GM18951 (cell line): ENCODE data around the gene SCML2.
"Not testable (repeated sequence)": the region's sequence is repeated elsewhere in the genome, so short reads cannot be mapped to it uniquely, and the experiment has no call there.

Source experiments
- POLR2A ChIP-seq: IDR thresholded peaks from 4 replicates; pipeline ENCODE4 v1.6.1; 2011; ENCODE audit warnings: mild to moderate bottlenecking; ENCODE audit not compliant: insufficient read length, insufficient read depth; ENCODE audit errors: extremely low read depth
- in situ Hi-C: fragments of 300-500 bp; cut with MboI; formaldehyde crosslinking; loops from one replicate; pipeline ENCODE4 v1.12.0; 2022; ENCODE audit warnings: low sequenced_read_pairs, mixed read lengths, inconsistent platforms; ENCODE audit not compliant: unreplicated experiment

SCML2 gene

GRCh38 chrX:18354369-18355223, at the start of gene SCML2:
Gene SCML2, minus strand, starts transcription at chrX:18354688. Its CDS starts 20,617 bp downstream, at chrX:18334071.
- in situ Hi-C loops = no loop called here
- TF ChIP-seq POLR2A = no peak

GRCh38 chrX:18401848-18402213, 47.3 kb upstream of the SCML2 start:
- in situ Hi-C loops = no loop called here
- TF ChIP-seq POLR2A = no peak

- no peak for TF ChIP-seq POLR2A
- in situ Hi-C loops = loop anchor here (25.0 kb wide), 2 partner anchors 518 to 1118 kb away; partner anchors contain the start of gene MAP3K15
Measured at GRCh38 chrX:18394477-18394876, 40.0 kb upstream of the SCML2 start.

- no peak for TF ChIP-seq POLR2A
- in situ Hi-C loops = loop anchor here (25.0 kb wide), 2 partner anchors 521 to 1121 kb away; partner anchors contain the start of gene MAP3K15
Measured at GRCh38 chrX:18390941-18391538, 36.6 kb upstream of the SCML2 start.

GRCh38 chrX:18389966-18390365, 35.5 kb upstream of the SCML2 start:
- in situ Hi-C loops = loop anchor here (10.0 to 25.0 kb wide), 4 partner anchors 522 to 1122 kb away; partner anchors contain the start of gene MAP3K15
- TF ChIP-seq POLR2A = no peak

GRCh38 chrX:18377796-18378195, 23.3 kb upstream of the SCML2 start:
- TF ChIP-seq POLR2A = no peak
- in situ Hi-C loops = loop anchor here (25.0 kb wide), 2 partner anchors 535 to 1135 kb away; partner anchors contain the start of gene MAP3K15

GRCh38 chrX:18375131-18375805, 20.8 kb upstream of the SCML2 start:
- in situ Hi-C loops = loop anchor here (25.0 kb wide), 2 partner anchors 537 to 1137 kb away; partner anchors contain the start of gene MAP3K15

GRCh38 chrX:18369096-18369495, 14.6 kb upstream of the SCML2 start:
- in situ Hi-C loops = not testable (repeated sequence)

- in situ Hi-C loops = no loop called here
- TF ChIP-seq POLR2A = no peak
Measured at GRCh38 chrX:18368402-18368801, 13.9 kb upstream of the SCML2 start.

GRCh38 chrX:18360867-18361266, 6.4 kb upstream of the SCML2 start:
- in situ Hi-C loops = no loop called here
- TF ChIP-seq POLR2A = no peak

- no peak for TF ChIP-seq POLR2A
- in situ Hi-C loops = no loop called here
Measured at GRCh38 chrX:18353931-18354368, 538 bp downstream of the SCML2 start.

GRCh38 chrX:18351784-18352183, 2.7 kb downstream of the SCML2 start:
- in situ Hi-C loops = no loop called here
- no peak for TF ChIP-seq POLR2A

- in situ Hi-C loops = no loop called here
- no peak for TF ChIP-seq POLR2A
Measured at GRCh38 chrX:18348047-18348446, 6.4 kb downstream of the SCML2 start.
